Muscle of leg (tissue), 11 donors: ENCODE measurements around the gene MN1. TPM values are rescaled to one million over a fixed set of nuclear protein-coding genes. Genes with fewer than 3 reads are reported as not detected.

Experiments used
- DNase-seq: peaks from one replicate; pipeline ENCODE4 v3.0.0; 2013
- H3K27ac ChIP-seq: one replicate; pipeline ENCODE4 v1.5.1; 2013; ENCODE audit warnings: mild to moderate bottlenecking, low read length, control low read depth
- H3K27me3 ChIP-seq: one replicate; pipeline ENCODE4 v1.6.1; 2013; ENCODE audit warnings: low read length; ENCODE audit not compliant: control insufficient read depth, insufficient read depth
- H3K36me3 ChIP-seq: one replicate; pipeline ENCODE4 v1.6.1; 2013; ENCODE audit warnings: low read length; ENCODE audit not compliant: control insufficient read depth, insufficient read depth
- H3K4me1 ChIP-seq: one replicate; pipeline ENCODE4 v1.6.1; 2013; ENCODE audit warnings: low read length; ENCODE audit not compliant: control insufficient read depth, insufficient read depth
- H3K4me3 ChIP-seq: one replicate; pipeline ENCODE4 v1.5.1; 2013; ENCODE audit warnings: low read length, control low read depth
- H3K9me3 ChIP-seq: replicated peaks from 2 replicates; pipeline ENCODE4 v1.6.1; 2013; ENCODE audit warnings: low read depth, low read length; ENCODE audit not compliant: control insufficient read depth
- WGBS: methylation state at CpG from one replicate; pipeline ENCODE4 v1.1.5; 2013; ENCODE audit warnings: missing lambda C conversion rate; ENCODE audit not compliant: insufficient coverage; 5-methylcytosine and 5-hydroxymethylcytosine counted together
- polyA plus RNA-seq, 8 donors: library from polyadenylated mRNA; unstranded; fragments of 120-200 nt; gene quantifications; one replicate each; pipeline versions ENCODE4 v1.2.1 to v1.2.3, GENCODE V29; 2013; ENCODE audit warnings: inconsistent platforms in 1 of 8, low replicate concordance in 1 of 8; ENCODE audit not compliant: insufficient read length in 8 of 8, insufficient read depth in 1 of 8
- total RNA-seq: library from RNA; stranded (reverse); fragments of 120-200 nt; gene quantifications from one replicate; pipeline ENCODE4 v1.2.4, GENCODE V29; 2013

The MN1 gene
- total and polyA plus RNA-seq, 9 donors, result 6.7 to 19.3 (median 13.6) TPM

GRCh38 chr22:27843441-27843840 lies 41.9 kb upstream of the MN1 start:
- no peak for DNase-seq
- H3K4me1 ChIP-seq, result peaks cover 37% of the 10 kb centered on the region
- H3K27me3 ChIP-seq, result no peaks in the 10 kb centered on the region
- H3K4me3 ChIP-seq, result no peak overlapping the region
- 47% methylated on average over 7 of the region's 7 CpGs for whole genome bisulfite sequencing
- H3K36me3 ChIP-seq, result peaks cover 19% of the 10 kb centered on the region
- H3K27ac ChIP-seq, result peak overlapping the region; percentile 82
- no peaks in the 10 kb centered on the region for H3K9me3 ChIP-seq

DNA sequence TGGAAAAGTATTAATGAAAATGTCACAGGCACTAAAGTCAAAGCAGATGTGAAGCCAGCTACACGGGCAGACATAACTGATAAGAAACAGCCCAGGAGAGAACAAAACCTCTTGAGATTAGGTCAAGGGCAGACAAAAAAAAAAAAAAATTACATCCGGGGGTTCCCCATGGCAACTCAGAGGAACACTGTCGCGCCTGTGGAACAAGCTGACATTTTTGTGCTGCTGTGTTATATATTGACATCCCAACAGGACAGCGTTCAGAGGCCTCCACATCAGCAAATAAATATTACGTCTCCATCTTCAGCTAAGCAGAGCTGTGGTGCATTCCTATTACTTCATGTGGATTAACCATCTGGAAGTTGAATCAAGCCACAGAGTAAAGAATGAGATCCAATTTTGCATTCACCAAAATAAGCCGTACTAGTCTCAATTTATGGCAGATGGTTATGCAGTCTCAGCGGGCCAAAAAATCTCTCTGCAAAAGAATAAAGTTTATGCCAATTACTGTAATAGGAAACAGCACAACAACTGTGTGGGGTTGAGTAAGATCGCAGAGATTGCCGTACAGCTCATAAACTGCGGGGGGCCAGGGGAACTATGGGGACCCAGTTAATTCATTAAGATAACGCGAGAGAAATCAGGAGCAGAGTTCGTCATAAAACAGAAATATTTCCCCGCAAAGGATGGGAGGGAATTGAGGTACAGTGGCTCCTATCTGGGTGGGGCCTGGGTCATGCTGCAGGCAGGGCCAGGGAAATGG lies 41.3 kb upstream of the MN1 start:
- Histone ChIP-seq H3K27ac (peak overlapping the region; percentile 82), H3K4me3 (no peak overlapping the region), H3K9me3 (peaks cover 3% of the 10 kb centered on the region), H3K27me3 (no peaks in the 10 kb centered on the region), H3K4me1 (peaks cover 37% of the 10 kb centered on the region), H3K36me3 (peaks cover 13% of the 10 kb centered on the region)
- peak; percentile 92 for DNase-seq
- WGBS, result 22% methylated on average over 8 of the region's 15 CpGs

DNA sequence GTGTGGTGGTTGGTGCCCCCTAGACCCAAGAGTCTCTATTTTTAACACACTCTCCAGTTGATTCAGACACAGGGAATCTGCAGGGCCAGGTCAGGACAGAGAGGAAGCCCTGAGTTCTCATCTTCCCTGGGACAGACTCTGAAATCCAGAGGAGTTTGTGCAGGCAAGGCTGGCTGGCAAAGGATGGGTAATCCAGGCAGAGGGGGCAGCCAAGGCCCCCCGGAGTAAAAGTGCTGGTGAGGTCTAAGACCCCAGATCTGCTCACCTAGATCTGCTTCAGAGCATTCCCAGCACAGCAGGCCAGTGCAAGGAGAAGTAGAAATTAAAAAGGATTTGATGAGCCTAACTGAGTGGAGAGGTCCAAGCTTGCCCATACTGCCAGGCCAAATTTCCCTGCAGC lies 40.6 kb upstream of the MN1 start:
- DNase-seq, result no peak
- WGBS, result 57% methylated on average over 1 of the region's 1 CpG

GRCh38 chr22:27840436-27840835 lies 38.9 kb upstream of the MN1 start:
- Histone ChIP-seq H3K36me3 (peaks cover 3% of the 10 kb centered on the region), H3K4me3 (no peak overlapping the region), H3K9me3 (peaks cover 8% of the 10 kb centered on the region), H3K27ac (no peak overlapping the region), H3K27me3 (no peaks in the 10 kb centered on the region), H3K4me1 (peaks cover 29% of the 10 kb centered on the region)
- DNase-seq, result no peak
- 98% methylated on average over 5 of the region's 7 CpGs for WGBS

More for the DNA sequence above, 40.6 kb upstream of the MN1 start:
- H3K4me1 ChIP-seq, result peaks cover 37% of the 10 kb centered on the region
- peaks cover 13% of the 10 kb centered on the region for H3K36me3 ChIP-seq
- H3K9me3 ChIP-seq, result peaks cover 8% of the 10 kb centered on the region
- peak overlapping the region; percentile 82 for H3K27ac ChIP-seq
- H3K27me3 ChIP-seq, result no peaks in the 10 kb centered on the region
- no peak overlapping the region for H3K4me3 ChIP-seq

DNA sequence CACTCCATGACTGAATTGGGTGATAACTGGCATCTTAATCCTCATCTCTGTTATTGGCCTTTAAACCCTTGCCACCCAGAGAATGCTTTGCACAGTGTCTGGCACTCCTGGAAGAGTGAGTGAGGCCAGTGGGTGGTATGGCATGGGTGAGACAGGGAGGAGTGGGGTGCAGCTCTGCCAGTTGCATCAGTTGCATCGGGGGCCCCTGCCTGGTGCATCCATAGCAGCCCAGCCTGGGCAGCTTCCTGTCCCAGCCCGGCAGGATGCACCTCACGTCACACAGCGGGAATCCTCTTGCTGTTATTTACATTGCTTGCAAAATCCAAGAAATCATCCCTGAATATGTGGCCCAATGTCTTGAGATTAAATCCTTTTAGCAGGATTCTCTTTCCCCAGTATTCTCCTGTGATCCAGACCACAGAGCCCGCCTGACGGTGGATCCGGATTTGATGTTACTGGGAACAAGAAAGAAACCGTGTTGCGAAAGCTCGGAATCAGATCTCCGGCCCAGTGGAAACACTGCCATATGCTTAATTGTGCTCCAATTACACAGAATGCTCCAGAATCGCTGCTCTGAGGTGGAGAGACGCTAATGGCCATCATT lies 37.6 kb upstream of the MN1 start:
- Histone ChIP-seq H3K4me3 (no peak overlapping the region), H3K27ac (no peak overlapping the region), H3K27me3 (no peaks in the 10 kb centered on the region), H3K4me1 (peaks cover 20% of the 10 kb centered on the region), H3K36me3 (peaks cover 3% of the 10 kb centered on the region), H3K9me3 (peaks cover 8% of the 10 kb centered on the region)
- WGBS, result 80% methylated on average over 12 of the region's 13 CpGs
- DNase-seq, result no peak

- Histone ChIP-seq H3K27ac (no peak overlapping the region), H3K4me1 (no peaks in the 10 kb centered on the region), H3K4me3 (no peak overlapping the region), H3K27me3 (no peaks in the 10 kb centered on the region), H3K9me3 (peaks cover 8% of the 10 kb centered on the region), H3K36me3 (peaks cover 2% of the 10 kb centered on the region)
- 45% methylated on average over 5 of the region's 10 CpGs for WGBS
- no peak for DNase-seq
Observed at GRCh38 chr22:27836181-27836580, 34.6 kb upstream of the MN1 start.

GRCh38 chr22:27835446-27835845 lies 33.9 kb upstream of the MN1 start:
- WGBS, result 17% methylated on average over 1 of the region's 6 CpGs
- no peak overlapping the region for H3K4me3 ChIP-seq
- H3K36me3 ChIP-seq, result no peaks in the 10 kb centered on the region
- H3K27me3 ChIP-seq, result no peaks in the 10 kb centered on the region
- no peak for DNase-seq
- H3K27ac ChIP-seq, result no peak overlapping the region
- peaks cover 8% of the 10 kb centered on the region for H3K9me3 ChIP-seq
- H3K4me1 ChIP-seq, result no peaks in the 10 kb centered on the region

DNA sequence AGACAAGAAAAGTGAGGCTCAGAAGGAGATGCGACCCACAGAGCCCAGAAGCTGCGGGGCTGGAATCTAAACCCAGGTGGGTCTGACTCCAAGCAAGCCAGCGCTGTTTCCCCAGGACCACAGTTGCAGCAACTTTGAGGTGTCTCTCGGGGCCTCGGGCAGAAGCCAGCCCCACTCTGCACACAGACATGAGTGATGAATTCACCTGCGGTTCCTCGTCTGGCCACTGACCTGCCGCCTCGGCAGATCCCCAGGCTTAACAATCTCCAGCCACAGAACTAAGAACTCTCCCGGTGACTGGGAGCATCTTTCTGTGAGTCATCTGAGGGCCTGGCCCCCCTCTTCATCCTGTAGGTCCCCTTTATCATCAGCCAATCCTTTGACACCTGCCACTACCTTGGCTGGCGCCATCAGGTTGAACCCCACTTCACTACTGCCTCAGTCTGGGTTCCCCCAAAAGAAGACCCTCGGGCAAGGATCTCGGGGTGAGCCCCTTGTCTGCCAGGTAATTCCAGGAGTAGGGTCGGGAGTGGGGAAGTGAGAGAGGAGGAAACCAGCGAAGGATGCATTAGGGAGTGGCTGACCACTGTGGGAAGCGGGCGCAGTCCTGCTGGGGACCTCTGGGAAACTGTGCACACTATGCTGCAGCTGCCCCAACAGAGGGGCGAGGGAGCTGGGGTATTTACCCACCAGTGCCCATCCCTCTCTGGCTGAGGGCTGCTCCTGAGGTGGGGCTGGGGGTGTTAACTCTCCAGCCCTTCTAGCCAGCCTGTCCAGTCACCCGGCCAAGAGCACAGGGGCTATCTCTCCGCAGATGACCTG lies 33.0 kb upstream of the MN1 start:
- WGBS, result 79% methylated on average over 14 of the region's 20 CpGs
- Histone ChIP-seq H3K9me3 (peaks cover 8% of the 10 kb centered on the region), H3K4me3 (no peak overlapping the region), H3K36me3 (no peaks in the 10 kb centered on the region), H3K27ac (no peak overlapping the region), H3K27me3 (no peaks in the 10 kb centered on the region), H3K4me1 (no peaks in the 10 kb centered on the region)
- DNase-seq, result no peak

DNA sequence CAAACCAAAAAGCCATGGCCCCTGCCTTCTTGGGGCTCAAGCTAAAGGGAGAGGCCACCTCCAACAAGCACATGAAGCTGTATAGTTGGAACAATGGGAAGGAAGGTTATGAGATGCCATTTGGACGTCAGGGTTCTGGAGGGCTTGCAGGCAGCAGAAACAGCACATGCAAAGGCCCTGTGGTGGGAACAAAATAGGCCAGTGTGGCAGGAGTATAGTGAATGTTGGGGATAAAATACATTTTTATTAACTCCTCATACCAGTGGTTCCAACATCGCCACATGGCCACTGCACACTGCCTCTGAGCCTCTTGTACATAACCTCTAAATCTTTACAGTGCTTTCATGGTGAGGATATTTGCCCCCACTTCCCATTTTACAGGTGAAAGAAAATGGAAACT lies 32.2 kb upstream of the MN1 start:
- no peaks in the 10 kb centered on the region for H3K36me3 ChIP-seq
- H3K27me3 ChIP-seq, result no peaks in the 10 kb centered on the region
- no peak for DNase-seq
- peaks cover 8% of the 10 kb centered on the region for H3K9me3 ChIP-seq
- WGBS, result no CpG with 5 or more reads among the region's 2 CpGs
- H3K27ac ChIP-seq, result no peak overlapping the region
- H3K4me3 ChIP-seq, result no peak overlapping the region
- H3K4me1 ChIP-seq, result no peaks in the 10 kb centered on the region

DNA sequence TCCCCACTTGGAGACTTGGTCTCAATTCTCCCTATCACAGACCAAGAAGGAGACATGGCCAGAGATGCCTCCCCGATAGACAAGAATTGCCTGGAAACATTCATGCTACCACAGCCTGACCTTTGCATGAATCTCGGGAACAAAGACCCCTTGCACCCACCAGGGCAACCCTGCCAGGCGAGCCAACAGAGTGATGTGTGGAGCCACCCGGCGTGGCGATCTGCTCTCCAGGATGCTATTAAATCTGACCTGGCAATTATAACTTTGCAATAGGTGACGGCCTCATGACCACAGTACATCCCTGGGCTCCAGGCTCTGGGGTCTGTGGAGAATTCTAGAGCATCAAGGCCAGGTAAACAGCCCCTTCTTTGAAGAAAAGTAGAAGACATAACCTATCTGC lies 31.1 kb upstream of the MN1 start:
- no peak overlapping the region for H3K27ac ChIP-seq
- H3K4me1 ChIP-seq, result no peaks in the 10 kb centered on the region
- H3K27me3 ChIP-seq, result no peaks in the 10 kb centered on the region
- peaks cover 2% of the 10 kb centered on the region for H3K9me3 ChIP-seq
- H3K36me3 ChIP-seq, result no peaks in the 10 kb centered on the region
- H3K4me3 ChIP-seq, result no peak overlapping the region
- WGBS, result 84% methylated on average over 7 of the region's 7 CpGs
- DNase-seq, result no peak
